ENCODE data around the gene STON2.
A peak's percentile ranks its signal among the peaks of the same experiment; 100 is the strongest.

STON2 gene

GRCh38 chr14:81220830-81221578 lies 179.1 kb downstream of the STON2 start, which contains the start of gene GTF2A1:
TSS of gene GTF2A1 (minus strand) at chr14:81220959. CDS start at chr14:81220518, 441 bp downstream.
- H3K36me3 ChIP-seq (ENCODE audit: control insufficient read depth, insufficient read depth, low read length), result no peaks in the 10 kb centered on the region
- 0% methylated on average over 77 to 84 of the region's 84 CpGs for WGBS, 2 experiments
- peak within 1 kb of the TSS; percentile 99 for H3K27ac ChIP-seq (ENCODE audit: insufficient read depth, low read depth, low read length, poor library complexity, severe bottlenecking)
- H3K4me3 ChIP-seq (ENCODE audit: insufficient read depth, low read depth, low read length), result peak within 1 kb of the TSS; percentile 72
- no peaks in the 10 kb centered on the region for H3K9me3 ChIP-seq (ENCODE audit: control insufficient read depth, low read length)
- H3K27me3 ChIP-seq (ENCODE audit: control insufficient read depth, insufficient read depth, low read length, poor library complexity, severe bottlenecking), result no peaks in the 10 kb centered on the region
- H3K4me1 ChIP-seq (ENCODE audit: control insufficient read depth, insufficient read depth, low read length), result peaks cover 4% of the 10 kb centered on the region

- peaks cover 4% of the 10 kb centered on the region for H3K4me1 ChIP-seq (ENCODE audit: control insufficient read depth, insufficient read depth, low read length)
- no peaks in the 10 kb centered on the region for H3K9me3 ChIP-seq (ENCODE audit: control insufficient read depth, low read length)
- no peaks in the 10 kb centered on the region for H3K36me3 ChIP-seq (ENCODE audit: control insufficient read depth, insufficient read depth, low read length)
- H3K4me3 ChIP-seq (ENCODE audit: insufficient read depth, low read depth, low read length), result peak overlapping the region; percentile 72
- no peaks in the 10 kb centered on the region for H3K27me3 ChIP-seq (ENCODE audit: control insufficient read depth, insufficient read depth, low read length, poor library complexity, severe bottlenecking)
- H3K27ac ChIP-seq (ENCODE audit: insufficient read depth, low read depth, low read length, poor library complexity, severe bottlenecking), result peak overlapping the region; percentile 99
- WGBS, 2 experiments, result 0% methylated on average over 13 of the region's 13 CpGs
Measured at GRCh38 chr14:81220580-81220829, 179.6 kb downstream of the STON2 start.

- H3K4me1 ChIP-seq (ENCODE audit: control insufficient read depth, insufficient read depth, low read length), result peaks cover 4% of the 10 kb centered on the region
- H3K4me3 ChIP-seq (ENCODE audit: insufficient read depth, low read depth, low read length), result peak overlapping the region; percentile 72
- WGBS, 2 experiments, result 0% methylated on average over 83 to 84 of the region's 84 CpGs
- H3K9me3 ChIP-seq (ENCODE audit: control insufficient read depth, low read length), result no peaks in the 10 kb centered on the region
- H3K27ac ChIP-seq (ENCODE audit: insufficient read depth, low read depth, low read length, poor library complexity, severe bottlenecking), result peak overlapping the region; percentile 99
- H3K36me3 ChIP-seq (ENCODE audit: control insufficient read depth, insufficient read depth, low read length), result no peaks in the 10 kb centered on the region
- no peaks in the 10 kb centered on the region for H3K27me3 ChIP-seq (ENCODE audit: control insufficient read depth, insufficient read depth, low read length, poor library complexity, severe bottlenecking)
Measured at GRCh38 chr14:81219759-81220579, 180.2 kb downstream of the STON2 start.

GRCh38 chr14:81219210-81219758 lies 180.8 kb downstream of the STON2 start:
- no peaks in the 10 kb centered on the region for H3K9me3 ChIP-seq (ENCODE audit: control insufficient read depth, low read length)
- H3K36me3 ChIP-seq (ENCODE audit: control insufficient read depth, insufficient read depth, low read length), result peaks cover 2% of the 10 kb centered on the region
- peaks cover 4% of the 10 kb centered on the region for H3K4me1 ChIP-seq (ENCODE audit: control insufficient read depth, insufficient read depth, low read length)
- peak overlapping the region; percentile 82 for H3K27ac ChIP-seq (ENCODE audit: insufficient read depth, low read depth, low read length, poor library complexity, severe bottlenecking)
- 0 to 1% methylated on average over 29 of the region's 29 CpGs for WGBS, 2 experiments
- no peaks in the 10 kb centered on the region for H3K27me3 ChIP-seq (ENCODE audit: control insufficient read depth, insufficient read depth, low read length, poor library complexity, severe bottlenecking)
- H3K4me3 ChIP-seq (ENCODE audit: insufficient read depth, low read depth, low read length), result peak overlapping the region; percentile 69

- Histone ChIP-seq H3K36me3 (ENCODE audit: control insufficient read depth, insufficient read depth, low read length) (peaks cover 17% of the 10 kb centered on the region), H3K4me3 (ENCODE audit: insufficient read depth, low read depth, low read length) (no peak overlapping the region), H3K27ac (ENCODE audit: insufficient read depth, low read depth, low read length, poor library complexity, severe bottlenecking) (no peak overlapping the region), H3K27me3 (ENCODE audit: control insufficient read depth, insufficient read depth, low read length, poor library complexity, severe bottlenecking) (no peaks in the 10 kb centered on the region), H3K9me3 (ENCODE audit: control insufficient read depth, low read length) (no peaks in the 10 kb centered on the region), H3K4me1 (ENCODE audit: control insufficient read depth, insufficient read depth, low read length) (peaks cover 4% of the 10 kb centered on the region)
- WGBS, 2 experiments, result 89 to 97% methylated on average over 2 of the region's 2 CpGs
Measured at GRCh38 chr14:81211844-81212243, 188.3 kb downstream of the STON2 start.
